Cardiac muscle cell (in vitro differentiated cells and primary cell): ENCODE data around the gene GJA1. TPM values are rescaled to one million over a fixed set of nuclear protein-coding genes. Genes with fewer than 3 reads are reported as not detected.

Experiments used
- DNase-seq, 2 donors: peaks; one replicate each; pipeline versions ENCODE4 v3.0.0 to v3.0.0-alpha.2; 2010 to 2017; ENCODE audit warnings: low read depth in 1 of 2, low spot score in 1 of 2
- H3K27ac ChIP-seq: fragments of 200-600 bp; sonication (generic); 2 replicates; pipeline ENCODE4 v1.5.1; 2016
- H3K27me3 ChIP-seq: fragments of 200-600 bp; sonication (generic); 2 replicates; pipeline ENCODE4 v1.6.0; 2016; ENCODE audit warnings: control low read depth
- H3K36me3 ChIP-seq: fragments of 200-600 bp; sonication (generic); 2 replicates; pipeline ENCODE4 v1.5.1; 2016; ENCODE audit warnings: control low read depth
- H3K4me1 ChIP-seq: fragments of 200-600 bp; sonication (generic); 2 replicates; pipeline ENCODE4 v1.8.1; 2017; ENCODE audit warnings: low read depth, mild to moderate bottlenecking, mixed run types
- H3K4me3 ChIP-seq: fragments of 200-600 bp; sonication (generic); 2 replicates; pipeline ENCODE4 v1.5.1; 2016; ENCODE audit warnings: mild to moderate bottlenecking
- H3K9me3 ChIP-seq: fragments of 200-600 bp; sonication (generic); 2 replicates; pipeline ENCODE4 v1.5.1; 2017; ENCODE audit warnings: low read depth, mild to moderate bottlenecking, control low read depth
- polyA plus RNA-seq: library from polyadenylated mRNA; unstranded; fragments of >200 nt; fragmentation: Nextera tagmentation; extraction: Ambion mirVana; gene quantifications from 2 replicates; pipeline ENCODE4 v1.2.1, GENCODE V29; 2016
- total RNA-seq: library from RNA; depleted of rRNA; stranded (reverse); fragments of >200 nt; gene quantifications from 2 replicates; pipeline ENCODE4 v1.2.3, GENCODE V29; 2016
- TF ChIP-seq, protein P1 (sequence below): IDR thresholded peaks from 2 replicates; pipeline ENCODE4 v1.5.1; 2012; ENCODE audit warnings: low read depth, mild to moderate bottlenecking, low read length

The GJA1 gene
- total and polyA plus RNA-seq, 2 experiments from 2014 or later, result 3.3 to 6.8 TPM

DNA sequence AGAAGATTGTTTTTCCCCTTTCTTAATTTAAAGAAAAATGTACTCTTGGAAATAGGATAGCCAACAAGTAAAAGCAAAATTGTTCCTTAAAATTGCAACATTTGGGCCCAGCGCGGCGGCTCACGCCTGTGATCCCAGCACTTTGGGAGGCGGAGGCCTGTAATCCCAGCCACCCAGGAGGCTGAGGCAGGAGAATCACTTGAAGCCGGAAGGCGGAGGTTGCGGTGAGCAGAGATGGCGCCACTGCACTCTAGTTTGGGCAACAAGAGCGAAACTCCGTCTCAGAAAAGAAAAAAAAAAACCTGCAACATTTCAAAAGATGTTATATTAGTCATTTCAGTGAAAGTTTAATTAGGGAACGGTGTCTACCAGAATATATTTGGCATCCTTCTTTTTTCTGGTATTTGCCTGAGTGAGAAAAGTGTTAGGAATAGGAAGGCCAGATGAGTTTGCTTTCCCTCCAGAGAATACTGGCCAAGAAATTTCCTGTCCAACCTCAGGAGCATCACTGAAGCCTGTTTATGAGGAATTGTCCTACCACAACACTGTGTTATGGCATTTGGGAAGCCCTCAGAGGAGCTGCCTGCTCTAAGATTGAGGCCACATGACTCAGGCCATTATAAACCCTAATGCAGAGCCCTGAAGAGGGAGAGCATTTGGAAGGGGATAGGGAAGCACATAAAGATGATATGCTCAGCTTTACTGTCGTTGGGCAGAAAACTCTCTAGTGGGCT lies 1.2 kb upstream of the GJA1 start:
- DNase-seq, result no peak
- no peaks in the 10 kb centered on the region for H3K4me1 ChIP-seq
- H3K27me3 ChIP-seq, result no peaks in the 10 kb centered on the region
- TF ChIP-seq, protein P1, sequence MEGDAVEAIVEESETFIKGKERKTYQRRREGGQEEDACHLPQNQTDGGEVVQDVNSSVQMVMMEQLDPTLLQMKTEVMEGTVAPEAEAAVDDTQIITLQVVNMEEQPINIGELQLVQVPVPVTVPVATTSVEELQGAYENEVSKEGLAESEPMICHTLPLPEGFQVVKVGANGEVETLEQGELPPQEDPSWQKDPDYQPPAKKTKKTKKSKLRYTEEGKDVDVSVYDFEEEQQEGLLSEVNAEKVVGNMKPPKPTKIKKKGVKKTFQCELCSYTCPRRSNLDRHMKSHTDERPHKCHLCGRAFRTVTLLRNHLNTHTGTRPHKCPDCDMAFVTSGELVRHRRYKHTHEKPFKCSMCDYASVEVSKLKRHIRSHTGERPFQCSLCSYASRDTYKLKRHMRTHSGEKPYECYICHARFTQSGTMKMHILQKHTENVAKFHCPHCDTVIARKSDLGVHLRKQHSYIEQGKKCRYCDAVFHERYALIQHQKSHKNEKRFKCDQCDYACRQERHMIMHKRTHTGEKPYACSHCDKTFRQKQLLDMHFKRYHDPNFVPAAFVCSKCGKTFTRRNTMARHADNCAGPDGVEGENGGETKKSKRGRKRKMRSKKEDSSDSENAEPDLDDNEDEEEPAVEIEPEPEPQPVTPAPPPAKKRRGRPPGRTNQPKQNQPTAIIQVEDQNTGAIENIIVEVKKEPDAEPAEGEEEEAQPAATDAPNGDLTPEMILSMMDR, result no peak
- H3K4me3 ChIP-seq, result no peak overlapping the region
- no peaks in the 10 kb centered on the region for H3K36me3 ChIP-seq
- peak overlapping the region; percentile 3 for H3K27ac ChIP-seq
- H3K9me3 ChIP-seq, result no peaks in the 10 kb centered on the region

DNA sequence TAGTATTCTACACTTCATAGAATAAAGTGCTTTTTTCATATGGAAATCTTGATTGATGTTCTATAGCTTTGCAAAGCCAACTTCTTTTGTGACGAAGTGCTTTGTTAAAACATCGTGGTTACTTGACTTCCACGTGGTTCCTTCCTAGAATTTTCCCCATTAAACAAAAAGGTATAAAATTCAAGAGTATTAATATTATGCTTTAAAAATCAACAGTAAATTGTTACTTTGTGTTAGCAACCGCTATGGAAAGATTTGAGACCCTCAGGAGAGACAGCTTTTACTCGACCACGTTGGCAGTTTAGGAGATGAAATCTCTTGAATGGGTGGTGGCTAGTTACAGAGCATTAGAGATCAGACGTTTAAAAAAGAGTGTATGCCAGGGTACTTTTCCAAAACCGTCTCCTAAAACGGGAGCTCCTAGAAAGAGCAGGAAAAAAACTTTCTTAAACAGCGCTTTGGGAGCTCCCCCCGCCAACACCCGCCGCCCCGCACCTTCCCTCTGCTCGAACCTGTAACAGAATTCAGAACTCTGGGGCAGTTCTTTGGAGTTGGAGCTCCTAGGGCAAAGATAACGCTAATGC lies 920 bp downstream of the GJA1 start:
- DNase-seq, result peak; percentile 24 to 27

DNA sequence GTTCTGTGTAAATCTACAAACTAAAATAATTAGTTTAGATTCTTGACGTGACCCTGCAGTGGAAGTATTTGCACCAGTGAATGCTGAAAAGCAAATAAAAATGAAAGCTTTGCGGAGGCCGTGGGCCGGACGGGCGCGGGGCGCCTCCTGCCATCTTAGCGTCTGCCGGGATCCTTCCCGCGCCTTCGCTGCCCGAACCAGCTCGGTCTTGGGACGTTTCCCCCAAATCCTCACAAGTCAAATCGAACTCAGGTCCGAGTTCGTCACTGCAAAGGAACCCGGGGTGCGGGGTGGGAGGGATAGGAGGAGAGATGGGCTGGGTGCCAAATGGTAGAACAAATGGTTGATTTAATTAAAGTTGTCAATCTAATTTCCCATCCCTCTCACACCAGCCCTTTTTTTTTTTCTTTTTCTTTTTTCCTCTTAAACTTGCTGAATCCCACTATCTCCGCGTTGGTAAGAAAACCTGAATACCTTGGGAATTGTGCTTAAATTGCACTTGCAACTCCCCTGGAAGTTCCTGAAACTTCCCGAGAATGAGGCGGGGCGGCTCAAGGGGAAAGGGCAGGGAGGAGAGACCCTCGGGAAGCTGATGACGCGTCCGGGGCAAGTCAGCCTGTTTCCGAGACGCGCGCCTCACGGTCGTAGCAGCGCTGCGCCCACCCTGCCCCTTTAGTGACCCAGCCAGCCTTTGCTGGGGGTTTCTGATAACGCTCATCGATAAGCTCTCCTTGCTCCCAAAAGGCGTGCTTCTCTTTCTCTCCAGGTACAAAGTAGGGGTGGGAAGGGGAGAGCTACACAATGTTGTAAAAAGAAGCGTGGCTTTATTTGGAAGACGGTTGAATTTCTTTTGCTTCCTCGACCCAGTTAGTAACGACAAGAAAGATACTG lies 1.8 kb downstream of the GJA1 start:
- Histone ChIP-seq H3K27ac (peak overlapping the region; percentile 46), H3K27me3 (no peaks in the 10 kb centered on the region), H3K4me3 (peak overlapping the region; percentile 80), H3K9me3 (no peaks in the 10 kb centered on the region), H3K36me3 (no peaks in the 10 kb centered on the region), H3K4me1 (no peaks in the 10 kb centered on the region)
- DNase-seq, result peak; percentile 64 to 68
- TF ChIP-seq, protein P1, result no peak

More for the DNA sequence above, 920 bp downstream of the GJA1 start:
- Histone ChIP-seq H3K4me1 (no peaks in the 10 kb centered on the region), H3K4me3 (peak overlapping the region; percentile 80), H3K27ac (peak overlapping the region; percentile 0), H3K36me3 (no peaks in the 10 kb centered on the region), H3K27me3 (no peaks in the 10 kb centered on the region), H3K9me3 (no peaks in the 10 kb centered on the region)
- TF ChIP-seq, protein P1, result no peak

DNA sequence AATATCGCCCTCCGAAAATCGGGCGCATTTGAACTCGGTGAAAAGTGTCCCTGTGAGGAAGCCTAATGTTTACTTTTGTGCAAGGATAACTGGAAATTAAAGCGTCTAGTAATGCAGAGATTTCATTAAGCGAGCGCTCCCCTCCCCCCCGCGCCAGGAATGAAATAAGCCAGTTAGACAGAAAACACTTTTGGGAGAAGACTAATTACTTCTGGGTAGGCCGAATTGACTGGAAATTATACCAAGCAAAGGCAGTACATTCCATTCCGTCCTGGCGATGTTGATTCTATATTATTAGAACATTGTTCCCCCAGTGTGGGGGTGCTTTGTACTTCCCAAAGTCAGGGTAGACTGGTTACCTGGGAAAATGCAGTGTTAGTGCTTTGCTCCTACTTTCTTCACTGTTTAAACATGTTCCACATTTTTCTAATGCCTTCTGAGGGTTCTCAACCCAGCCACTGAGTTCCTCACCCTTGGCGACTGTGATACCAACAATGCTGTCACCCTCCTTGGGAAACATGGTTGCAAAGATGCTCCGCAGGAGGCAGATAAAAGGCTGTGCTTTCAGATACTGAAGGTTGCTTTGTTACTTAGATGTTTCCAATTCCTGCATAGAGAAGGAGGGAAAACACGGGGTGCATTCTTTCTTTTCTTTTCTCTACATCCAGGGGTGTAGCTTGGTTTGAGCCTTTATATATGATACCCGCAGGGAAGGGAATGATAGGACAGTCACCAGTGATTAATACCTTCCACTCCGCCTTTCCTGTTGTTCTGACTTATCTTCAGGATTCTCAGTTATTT lies 2.6 kb downstream of the GJA1 start:
- peak; percentile 32 to 48 for DNase-seq
- H3K9me3 ChIP-seq, result no peaks in the 10 kb centered on the region
- TF ChIP-seq, protein P1, result no peak
- peak overlapping the region; percentile 46 for H3K27ac ChIP-seq
- H3K36me3 ChIP-seq, result no peaks in the 10 kb centered on the region
- no peaks in the 10 kb centered on the region for H3K27me3 ChIP-seq
- no peaks in the 10 kb centered on the region for H3K4me1 ChIP-seq
- H3K4me3 ChIP-seq, result peak overlapping the region; percentile 80

DNA sequence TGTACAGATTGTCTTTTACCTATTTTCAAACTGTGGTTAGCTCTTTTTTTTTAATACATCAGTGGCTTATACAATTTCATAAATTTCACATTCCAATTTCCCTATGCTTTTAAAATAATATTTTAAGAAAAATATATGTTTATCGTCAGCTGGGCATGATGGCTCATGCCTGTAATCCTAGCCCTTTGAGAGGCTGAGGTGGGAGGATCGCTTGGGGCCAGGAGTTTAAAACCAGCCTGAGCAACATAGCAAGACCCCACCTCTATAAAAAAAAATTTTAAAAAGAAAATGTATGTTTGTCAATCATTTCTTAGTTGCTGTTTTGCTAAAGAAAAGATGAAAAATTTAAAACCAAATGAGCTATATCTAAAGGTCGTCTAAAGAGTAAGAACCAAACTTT lies 3.4 kb downstream of the GJA1 start:
- DNase-seq, result no peak
- TF ChIP-seq, protein P1, result no peak
- no peaks in the 10 kb centered on the region for H3K4me1 ChIP-seq
- no peaks in the 10 kb centered on the region for H3K36me3 ChIP-seq
- no peak overlapping the region for H3K27ac ChIP-seq
- no peaks in the 10 kb centered on the region for H3K27me3 ChIP-seq
- H3K4me3 ChIP-seq, result no peak overlapping the region
- no peaks in the 10 kb centered on the region for H3K9me3 ChIP-seq
